MM.1S (cell line): Measurements from ENCODE around the gene SMOC2.
"Not testable (repeated sequence)": the region's sequence is repeated elsewhere in the genome, so short reads cannot be mapped to it uniquely, and the experiment has no call there.

Experiments
- DNase-seq: peaks from one replicate; pipeline ENCODE4 v3.0.0-alpha.2; 2015
- H2AFZ ChIP-seq: fragments of 300-600 bp; sonication (generic); 2 replicates; pipeline ENCODE4 v1.6.0; 2016; ENCODE audit warnings: antibody characterized with exemption, low read length
- H3F3A ChIP-seq: fragments of 300-600 bp; sonication (generic); 2 replicates; pipeline ENCODE4 v1.6.1; 2016; ENCODE audit warnings: mild to moderate bottlenecking, antibody characterized with exemption, low read length, moderate library complexity, mixed read lengths; ENCODE audit not compliant: insufficient read depth
- H3K27ac ChIP-seq: fragments of 300-600 bp; sonication (generic); 2 replicates; pipeline ENCODE4 v1.5.1; 2016; ENCODE audit warnings: mild to moderate bottlenecking, low read length
- H3K27me3 ChIP-seq: fragments of 300-600 bp; sonication (generic); replicated peaks from 2 replicates; pipeline ENCODE4 v1.6.0; 2016; ENCODE audit warnings: low read length; ENCODE audit not compliant: insufficient read depth
- H3K36me3 ChIP-seq: fragments of 300-600 bp; sonication (generic); replicated peaks from 2 replicates; pipeline ENCODE4 v1.6.1; 2016; ENCODE audit warnings: mild to moderate bottlenecking, low read length, mixed read lengths; ENCODE audit not compliant: insufficient read depth
- H3K4me1 ChIP-seq: fragments of 300-600 bp; sonication (generic); 2 replicates; pipeline ENCODE4 v1.6.1; 2016; ENCODE audit warnings: low read length, mixed read lengths
- H3K4me2 ChIP-seq: fragments of 300-600 bp; sonication (generic); 2 replicates; pipeline ENCODE4 v1.6.0; 2016; ENCODE audit warnings: low read depth, low read length
- H3K4me3 ChIP-seq: fragments of 300-600 bp; sonication (generic); 2 replicates; pipeline ENCODE4 v1.5.1; 2016; ENCODE audit warnings: low read length, mixed read lengths
- H3K79me2 ChIP-seq: fragments of 300-600 bp; sonication (generic); 2 replicates; pipeline ENCODE4 v1.6.1; 2016; ENCODE audit warnings: mixed run types, low read length, mixed read lengths
- H3K9ac ChIP-seq: fragments of 300-600 bp; sonication (generic); 2 replicates; pipeline ENCODE4 v1.6.1; 2016; ENCODE audit warnings: low read length, mixed read lengths
- H3K9me2 ChIP-seq: fragments of 300-600 bp; sonication (generic); replicated peaks from 2 replicates; pipeline ENCODE4 v1.6.1; 2016; ENCODE audit warnings: mild to moderate bottlenecking, low read length, mixed read lengths; ENCODE audit not compliant: insufficient read depth
- H3K9me3 ChIP-seq: fragments of 300-600 bp; sonication (generic); replicated peaks from 2 replicates; pipeline ENCODE4 v1.6.1; 2016; ENCODE audit warnings: mild to moderate bottlenecking, low read length, mixed read lengths; ENCODE audit not compliant: insufficient read depth
- H4K20me1 ChIP-seq: fragments of 300-600 bp; sonication (generic); 2 replicates; pipeline ENCODE4 v1.6.1; 2016; ENCODE audit warnings: mild to moderate bottlenecking, low read length, moderate library complexity, mixed read lengths; ENCODE audit not compliant: insufficient read depth
- CTCF ChIP-seq: fragments of 300-600 bp; sonication (generic); IDR thresholded peaks from 2 replicates; pipeline ENCODE4 v1.5.1; 2016; ENCODE audit warnings: antibody characterized with exemption, low read length, mixed read lengths
- EZH2 ChIP-seq: fragments of 300-600 bp; sonication (generic); optimal IDR thresholded peaks from 2 replicates; pipeline ENCODE3; 2017; ENCODE audit warnings: low read depth, mild to moderate bottlenecking, antibody characterized with exemption, low read length, mixed read lengths
- EZH2phosphoT487 ChIP-seq: fragments of 300-600 bp; sonication (generic); IDR thresholded peaks from 2 replicates; pipeline ENCODE4 v1.6.1; 2018; ENCODE audit warnings: antibody characterized with exemption, low read length

Gene SMOC2

GRCh38 chr6:168609026-168609685, 168.2 kb downstream of the SMOC2 start:
- TF ChIP-seq EZH2 (no peak), EZH2phosphoT487 (no peak), CTCF (no peak)
- H3K4me3 ChIP-seq = no peak overlapping the region
- no peaks in the 10 kb centered on the region for H3K79me2 ChIP-seq
- no peaks in the 10 kb centered on the region for H3K9me3 ChIP-seq
- H3K4me2 ChIP-seq = no peak overlapping the region
- no peaks in the 10 kb centered on the region for H3K36me3 ChIP-seq
- no peak overlapping the region for H3K9ac ChIP-seq
- no peak overlapping the region for H2AFZ ChIP-seq
- H4K20me1 ChIP-seq = no peaks in the 10 kb centered on the region
- H3K27me3 ChIP-seq = no peaks in the 10 kb centered on the region
- H3F3A ChIP-seq = no peaks in the 10 kb centered on the region
- no peak overlapping the region for H3K27ac ChIP-seq
- DNase-seq = no peak
- no peaks in the 10 kb centered on the region for H3K9me2 ChIP-seq
- 0 out of 2 replicates have a peak, but pooled peaks cover 4% of the 10 kb centered on the region for H3K4me1 ChIP-seq

- no peaks in the 10 kb centered on the region for H3K79me2 ChIP-seq
- no peak overlapping the region for H3K4me3 ChIP-seq
- H3K36me3 ChIP-seq = no peaks in the 10 kb centered on the region
- H3K9me3 ChIP-seq = no peaks in the 10 kb centered on the region
- DNase-seq = no peak
- 0 out of 2 replicates have a peak, but pooled peaks cover 4% of the 10 kb centered on the region for H3K4me1 ChIP-seq
- TF ChIP-seq EZH2 (no peak), CTCF (no peak), EZH2phosphoT487 (no peak)
- H3K9ac ChIP-seq = no peak overlapping the region
- no peaks in the 10 kb centered on the region for H3K27me3 ChIP-seq
- H3K4me2 ChIP-seq = no peak overlapping the region
- no peaks in the 10 kb centered on the region for H3K9me2 ChIP-seq
- H3F3A ChIP-seq = no peaks in the 10 kb centered on the region
- no peak overlapping the region for H3K27ac ChIP-seq
- no peak overlapping the region for H2AFZ ChIP-seq
- H4K20me1 ChIP-seq = no peaks in the 10 kb centered on the region
Observed at GRCh38 chr6:168609914-168610490, 169.0 kb downstream of the SMOC2 start.

- not testable (repeated sequence) for H3K9ac ChIP-seq, H3K4me1 ChIP-seq, H3K27ac ChIP-seq, H3F3A ChIP-seq, H3K9me3 ChIP-seq, H2AFZ ChIP-seq, H3K79me2 ChIP-seq, H4K20me1 ChIP-seq, H3K4me2 ChIP-seq, H3K9me2 ChIP-seq, DNase-seq, H3K27me3 ChIP-seq, H3K36me3 ChIP-seq, H3K4me3 ChIP-seq
Observed at GRCh38 chr6:168610966-168611365, 170.0 kb downstream of the SMOC2 start.

GRCh38 chr6:168611691-168612090, 170.7 kb downstream of the SMOC2 start:
- H3K36me3 ChIP-seq = no peaks in the 10 kb centered on the region
- no peak overlapping the region for H3K4me2 ChIP-seq
- H4K20me1 ChIP-seq = no peaks in the 10 kb centered on the region
- no peak overlapping the region for H3K4me3 ChIP-seq
- no peak overlapping the region for H3K9ac ChIP-seq
- no peaks in the 10 kb centered on the region for H3K9me3 ChIP-seq
- H3K4me1 ChIP-seq = 0 out of 2 replicates have a peak, but pooled peaks cover under 1% of the 10 kb centered on the region
- TF ChIP-seq EZH2phosphoT487 (no peak), CTCF (no peak), EZH2 (no peak)
- no peak overlapping the region for H2AFZ ChIP-seq
- no peak overlapping the region for H3K27ac ChIP-seq
- H3K9me2 ChIP-seq = no peaks in the 10 kb centered on the region
- H3F3A ChIP-seq = no peaks in the 10 kb centered on the region
- no peak for DNase-seq
- no peaks in the 10 kb centered on the region for H3K27me3 ChIP-seq
- H3K79me2 ChIP-seq = no peaks in the 10 kb centered on the region
